Keratinocyte (primary cell): ENCODE measurements around the gene MX1. TPM values are rescaled to one million over a fixed set of nuclear protein-coding genes. Genes with fewer than 3 reads are reported as not detected.

Experiments
- DNase-seq: peaks from one replicate; pipeline ENCODE4 v3.0.0-alpha.2; 2011; ENCODE audit warnings: low read depth, missing footprints, low spot score
- FAIRE-seq: peaks from 2 replicates; lab custom pipeline; 2011; peaks lifted over from hg19 to GRCh38; lab: Jason Lieb, UNC
- H2AFZ ChIP-seq: 2 replicates; pipeline ENCODE4 v1.6.0; 2012; ENCODE audit warnings: low read length, control low read depth, inconsistent platforms; ENCODE audit not compliant: control insufficient read depth
- H3K27ac ChIP-seq: 2 replicates; pipeline ENCODE4 v1.5.1; 2011; ENCODE audit warnings: low read length; ENCODE audit not compliant: control insufficient read depth, insufficient read depth
- H3K27me3 ChIP-seq: 3 replicates; pipeline ENCODE4 v1.6.0; 2011; ENCODE audit warnings: low read length; ENCODE audit not compliant: control insufficient read depth, insufficient read depth; ENCODE audit errors: extremely low read depth
- H3K36me3 ChIP-seq, 2 experiments: 2 replicates in 1 of 2; 3 replicates in 1 of 2; pipeline ENCODE4 v1.5.1; 2011; ENCODE audit warnings: low read length in 2 of 2, mild to moderate bottlenecking in 1 of 2; ENCODE audit not compliant: control insufficient read depth in 2 of 2, insufficient read depth in 2 of 2; ENCODE audit errors: extremely low read depth in 1 of 2
- H3K4me1 ChIP-seq: 3 replicates; pipeline ENCODE4 v1.5.1; 2011; ENCODE audit warnings: low read length; ENCODE audit not compliant: control insufficient read depth, insufficient read depth; ENCODE audit errors: extremely low read depth
- H3K4me2 ChIP-seq: 3 replicates; pipeline ENCODE4 v1.6.0; 2011; ENCODE audit warnings: low read depth, low read length; ENCODE audit not compliant: control insufficient read depth, insufficient read depth; ENCODE audit errors: extremely low read depth
- H3K4me3 ChIP-seq, 3 experiments: fragments of 200-600 bp in 1 of 3; sonication (generic) in 1 of 3; 2 replicates in 2 of 3; 3 replicates in 1 of 3; pipeline ENCODE4 v1.5.1; 2011 to 2016; ENCODE audit warnings: low read length in 3 of 3, mild to moderate bottlenecking in 3 of 3, control low read depth in 2 of 3, inconsistent platforms in 1 of 3, low read depth in 1 of 3, mixed read lengths in 1 of 3, mixed run types in 1 of 3, moderate library complexity in 1 of 3; ENCODE audit not compliant: control insufficient read depth in 2 of 3, insufficient read depth in 2 of 3; ENCODE audit errors: extremely low read depth in 1 of 3
- H3K79me2 ChIP-seq: 2 replicates; pipeline ENCODE4 v1.6.0; 2012; ENCODE audit warnings: low read length; ENCODE audit not compliant: control insufficient read depth, insufficient read depth
- H3K9ac ChIP-seq: 3 replicates; pipeline ENCODE4 v1.6.0; 2011; ENCODE audit warnings: low read length; ENCODE audit not compliant: control insufficient read depth, insufficient read depth; ENCODE audit errors: extremely low read depth
- H3K9me1 ChIP-seq: 3 replicates; pipeline ENCODE4 v1.6.0; 2011; ENCODE audit warnings: low read length; ENCODE audit not compliant: control insufficient read depth, insufficient read depth; ENCODE audit errors: extremely low read depth
- H3K9me3 ChIP-seq: 2 replicates; pipeline ENCODE4 v1.5.1; 2012; ENCODE audit warnings: low read depth, low read length; ENCODE audit not compliant: control insufficient read depth
- H4K20me1 ChIP-seq: 3 replicates; pipeline ENCODE4 v1.6.0; 2011; ENCODE audit warnings: low read length; ENCODE audit not compliant: control insufficient read depth, insufficient read depth; ENCODE audit errors: extremely low read depth
- CTCF ChIP-seq, 3 experiments: IDR thresholded peaks in 1 of 3; conservative IDR thresholded peaks in 1 of 3; optimal IDR thresholded peaks in 1 of 3; 2 replicates in 2 of 3; 3 replicates in 1 of 3; pipeline versions ENCODE3 to v1.5.1; 2011; ENCODE audit warnings: low read length in 3 of 3, mild to moderate bottlenecking in 3 of 3, moderate library complexity in 2 of 3, control low read depth in 1 of 3, inconsistent platforms in 1 of 3; ENCODE audit not compliant: insufficient read depth in 2 of 3; ENCODE audit errors: extremely low read depth in 1 of 3
- EZH2 ChIP-seq: IDR thresholded peaks from one replicate; pipeline ENCODE4 v1.6.1; 2012; ENCODE audit warnings: inconsistent platforms, mild to moderate bottlenecking, low read length, moderate library complexity
- dilution Hi-C: fragments of 300-500 bp; cut with MboI; formaldehyde crosslinking; loops from one replicate; pipeline ENCODE4 v1.7.0; 2020; ENCODE audit warnings: low sequenced_read_pairs; ENCODE audit not compliant: extremely low pct_ligation_motif_present
- polyA plus RNA-seq, 5 experiments: library from polyadenylated mRNA; depleted of rRNA in 3 of 5; stranded (reverse) in 3 of 5; stranded (forward) in 1 of 5; unstranded in 1 of 5; fragments of >200 nt; gene quantifications; 1 replicate in 1 of 5; 2 replicates in 3 of 5; 3 replicates in 1 of 5; pipeline versions ENCODE4 v1.2.1 to v1.2.3, GENCODE V29; 2011 to 2012; ENCODE audit warnings: missing spikeins in 2 of 5, low read depth in 1 of 5, low replicate concordance in 1 of 5

MX1 gene
- polyA plus RNA-seq, 1 donor (not counting 4 experiments of a cell fraction or from before 2014, with no cell fraction given): 151 TPM

- TF ChIP-seq EZH2 (no peak), CTCF (optimal IDR thresholded peaks at IDR 0.05 in 1 of 3, IDR thresholded peaks at IDR 0.05 in 1 of 3, conservative IDR thresholded peaks at IDR 0.05 in 1 of 3; ENCODE audit: extremely low read depth in 1 of 3, insufficient read depth in 2 of 3, low read length in 3 of 3) (no peak)
- Histone ChIP-seq H3K4me2 (no peak overlapping the region), H3K27ac (no peak overlapping the region), H3K79me2 (no peaks in the 10 kb centered on the region), H4K20me1 (no peaks in the 10 kb centered on the region), H3K27me3 (no peaks in the 10 kb centered on the region), H3K9me1 (no peaks in the 10 kb centered on the region), H3K4me3 (no peak overlapping the region), H3K9ac (no peak overlapping the region), H3K9me3 (no peaks in the 10 kb centered on the region), H3K36me3 (peaks cover 12 to 50% of the 10 kb centered on the region in 2 experiments), H2AFZ (no peak overlapping the region), H3K4me1 (no peaks in the 10 kb centered on the region)
- no peak for FAIRE-seq
- DNase-seq: no peak
- dilution Hi-C loops: no loop called here
Observed at GRCh38 chr21:41444703-41445464, 18.8 kb downstream of the MX1 start.

- no peaks in the 10 kb centered on the region for H3K79me2 ChIP-seq
- peaks cover 12 to 48% of the 10 kb centered on the region in 2 experiments for H3K36me3 ChIP-seq
- no peak overlapping the region for H3K4me2 ChIP-seq
- no peaks in the 10 kb centered on the region for H3K9me3 ChIP-seq
- TF ChIP-seq CTCF (optimal IDR thresholded peaks at IDR 0.05 in 1 of 3, IDR thresholded peaks at IDR 0.05 in 1 of 3, conservative IDR thresholded peaks at IDR 0.05 in 1 of 3; ENCODE audit: extremely low read depth in 1 of 3, insufficient read depth in 2 of 3, low read length in 3 of 3): no peak
- no peak for TF ChIP-seq EZH2
- no peaks in the 10 kb centered on the region for H3K9me1 ChIP-seq
- H3K4me1 ChIP-seq: no peaks in the 10 kb centered on the region
- no peaks in the 10 kb centered on the region for H3K27me3 ChIP-seq
- dilution Hi-C loops: no loop called here
- no peak overlapping the region for H3K9ac ChIP-seq
- no peak for DNase-seq
- H2AFZ ChIP-seq: no peak overlapping the region
- FAIRE-seq: no peak
- H3K27ac ChIP-seq: no peak overlapping the region
- H3K4me3 ChIP-seq: no peak overlapping the region
- no peaks in the 10 kb centered on the region for H4K20me1 ChIP-seq
Observed at GRCh38 chr21:41445465-41445862, 19.4 kb downstream of the MX1 start.
